Neural progenitor cell (in vitro differentiated cells): ENCODE results near the gene TBX6. TPM values are rescaled to one million over a fixed set of nuclear protein-coding genes. Genes with fewer than 3 reads are reported as not detected.
A peak's percentile ranks its signal among the peaks of the same experiment; 100 is the strongest.

ENCODE experiments used
- DNase-seq: peaks from one replicate; pipeline ENCODE4 v3.0.0-alpha.2; 2016; ENCODE audit warnings: low spot score
- H2AFZ ChIP-seq: fragments of 200-600 bp; sonication (generic); replicated peaks from 2 replicates; pipeline ENCODE4 v1.6.1; 2016; ENCODE audit warnings: antibody characterized with exemption
- H3F3A ChIP-seq: fragments of 200-600 bp; sonication (generic); 2 replicates; pipeline ENCODE4 v1.6.1; 2016; ENCODE audit warnings: antibody characterized with exemption, low read depth
- H3K27ac ChIP-seq: fragments of 200-600 bp; sonication (generic); 2 replicates; pipeline ENCODE4 v1.5.1; 2016; ENCODE audit warnings: mild to moderate bottlenecking
- H3K27me3 ChIP-seq: fragments of 200-600 bp; sonication (generic); 2 replicates; pipeline ENCODE4 v1.6.1; 2016; ENCODE audit warnings: mild to moderate bottlenecking, moderate library complexity
- H3K36me3 ChIP-seq: fragments of 200-600 bp; sonication (generic); 2 replicates; pipeline ENCODE4 v1.5.1; 2016
- H3K4me1 ChIP-seq: fragments of 200-600 bp; sonication (generic); 2 replicates; pipeline ENCODE4 v1.6.1; 2016; ENCODE audit warnings: mixed run types
- H3K4me2 ChIP-seq: fragments of 200-600 bp; sonication (generic); 2 replicates; pipeline ENCODE4 v1.6.1; 2016
- H3K4me3 ChIP-seq: fragments of 200-600 bp; sonication (generic); 2 replicates; pipeline ENCODE4 v1.5.1; 2016
- H3K79me2 ChIP-seq: fragments of 200-600 bp; sonication (generic); 2 replicates; pipeline ENCODE4 v1.6.1; 2016; ENCODE audit warnings: low read depth
- H3K9ac ChIP-seq: fragments of 200-600 bp; sonication (generic); 2 replicates; pipeline ENCODE4 v1.6.1; 2016
- H3K9me3 ChIP-seq: fragments of 200-600 bp; sonication (generic); 2 replicates; pipeline ENCODE4 v1.5.1; 2016; ENCODE audit warnings: low read depth
- H4K20me1 ChIP-seq: fragments of 200-600 bp; sonication (generic); 2 replicates; pipeline ENCODE4 v1.6.1; 2016; ENCODE audit warnings: low read depth
- H3K27ac Mint-ChIP-seq: 3 replicates; pipeline ENCODE4 v1.8.0; 2021; ENCODE audit warnings: mixed read lengths
- H3K27me3 Mint-ChIP-seq: 2 replicates; pipeline ENCODE4 v1.8.0; 2022; ENCODE audit warnings: low read depth, mild to moderate bottlenecking, inconsistent platforms, moderate library complexity, mixed read lengths; ENCODE audit not compliant: insufficient read depth
- H3K36me3 Mint-ChIP-seq: 3 replicates; pipeline ENCODE4 v1.8.0; 2021; ENCODE audit warnings: mixed read lengths
- H3K4me1 Mint-ChIP-seq: 3 replicates; pipeline ENCODE4 v1.8.0; 2021; ENCODE audit warnings: mixed read lengths
- H3K4me3 Mint-ChIP-seq: 3 replicates; pipeline ENCODE4 v1.8.0; 2021; ENCODE audit warnings: mild to moderate bottlenecking, moderate library complexity, mixed read lengths
- H3K9me3 Mint-ChIP-seq: 3 replicates; pipeline ENCODE4 v1.8.0; 2020; ENCODE audit warnings: mixed read lengths
- EZH2 ChIP-seq: fragments of 200-600 bp; sonication (generic); IDR thresholded peaks from 2 replicates; pipeline ENCODE4 v1.6.1; 2017; ENCODE audit warnings: antibody characterized with exemption, mild to moderate bottlenecking, moderate library complexity
- EZH2phosphoT487 ChIP-seq: fragments of 200-600 bp; sonication (generic); IDR thresholded peaks from 2 replicates; pipeline ENCODE4 v1.6.1; 2017; ENCODE audit warnings: antibody characterized with exemption
- total RNA-seq: library from RNA; depleted of rRNA; stranded (reverse); fragments of >200 nt; gene quantifications from 2 replicates; pipeline ENCODE4 v1.2.3, GENCODE V29; 2015; ENCODE audit warnings: low replicate concordance
- TF ChIP-seq, protein P1 (sequence below): fragments of 200-600 bp; sonication (generic); IDR thresholded peaks from 2 replicates; pipeline ENCODE4 v1.5.1; 2017; ENCODE audit warnings: antibody characterized with exemption, mild to moderate bottlenecking

The TBX6 gene
- total RNA-seq, 1 donor from 2014 or later: 0.39 TPM

DNA sequence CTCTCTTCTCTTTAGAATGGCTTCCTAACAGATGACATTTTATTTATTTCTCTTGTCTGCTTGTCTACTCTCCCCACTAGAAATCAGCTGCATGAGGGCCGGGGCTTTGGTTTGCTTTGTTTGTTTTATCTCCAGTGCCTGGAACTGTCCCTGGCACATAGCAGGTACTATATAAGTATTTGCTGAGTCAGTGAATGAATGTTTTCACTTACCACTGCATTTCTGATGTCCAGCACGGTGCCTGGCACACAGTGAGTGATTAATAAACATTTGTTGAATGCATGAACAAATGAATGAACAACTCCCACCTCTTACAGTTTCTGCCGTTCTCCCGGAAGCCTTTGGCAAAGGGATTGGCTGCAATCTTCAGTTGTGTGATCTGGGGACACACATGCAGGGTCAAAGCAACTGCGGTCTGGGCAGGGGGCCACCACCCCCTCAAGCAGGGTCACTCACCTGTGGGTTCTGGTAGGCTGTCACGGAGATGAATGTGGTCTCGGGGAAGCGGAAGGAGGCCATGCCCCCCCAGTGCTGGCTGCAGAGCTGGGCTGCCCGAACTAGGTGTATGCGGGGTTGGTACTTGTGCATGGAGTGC, 3.4 kb downstream of the TBX6 start:
- Mint-ChIP-seq H3K27ac (no peak overlapping the region), H3K4me3 (no peak overlapping the region)

GRCh38 chr16:30087181-30087898, 4.4 kb downstream of the TBX6 start:
- H3K4me3 Mint-ChIP-seq: no peak overlapping the region
- H3K4me2 ChIP-seq: no peak overlapping the region
- H3K9me3 ChIP-seq: no peaks in the 10 kb centered on the region

More for the DNA sequence above, 3.4 kb downstream of the TBX6 start:
- H4K20me1 ChIP-seq: no peaks in the 10 kb centered on the region
- H3K4me2 ChIP-seq: no peak overlapping the region
- H3K4me1 ChIP-seq: peaks cover 6% of the 10 kb centered on the region
- no peaks in the 10 kb centered on the region for H3K79me2 ChIP-seq
- H3K4me1 Mint-ChIP-seq: peaks cover 21% of the 10 kb centered on the region
- no peak overlapping the region for H3K4me3 ChIP-seq
- H3K9me3 ChIP-seq: no peaks in the 10 kb centered on the region
- TF ChIP-seq, protein P1, sequence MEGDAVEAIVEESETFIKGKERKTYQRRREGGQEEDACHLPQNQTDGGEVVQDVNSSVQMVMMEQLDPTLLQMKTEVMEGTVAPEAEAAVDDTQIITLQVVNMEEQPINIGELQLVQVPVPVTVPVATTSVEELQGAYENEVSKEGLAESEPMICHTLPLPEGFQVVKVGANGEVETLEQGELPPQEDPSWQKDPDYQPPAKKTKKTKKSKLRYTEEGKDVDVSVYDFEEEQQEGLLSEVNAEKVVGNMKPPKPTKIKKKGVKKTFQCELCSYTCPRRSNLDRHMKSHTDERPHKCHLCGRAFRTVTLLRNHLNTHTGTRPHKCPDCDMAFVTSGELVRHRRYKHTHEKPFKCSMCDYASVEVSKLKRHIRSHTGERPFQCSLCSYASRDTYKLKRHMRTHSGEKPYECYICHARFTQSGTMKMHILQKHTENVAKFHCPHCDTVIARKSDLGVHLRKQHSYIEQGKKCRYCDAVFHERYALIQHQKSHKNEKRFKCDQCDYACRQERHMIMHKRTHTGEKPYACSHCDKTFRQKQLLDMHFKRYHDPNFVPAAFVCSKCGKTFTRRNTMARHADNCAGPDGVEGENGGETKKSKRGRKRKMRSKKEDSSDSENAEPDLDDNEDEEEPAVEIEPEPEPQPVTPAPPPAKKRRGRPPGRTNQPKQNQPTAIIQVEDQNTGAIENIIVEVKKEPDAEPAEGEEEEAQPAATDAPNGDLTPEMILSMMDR: no peak
- TF ChIP-seq EZH2 (no peak), EZH2phosphoT487 (no peak)
- no peaks in the 10 kb centered on the region for H3K36me3 ChIP-seq
- H3K27ac ChIP-seq: no peak overlapping the region
- no peak overlapping the region for H3K9ac ChIP-seq
- peaks cover 21% of the 10 kb centered on the region for H3F3A ChIP-seq
- H3K27me3 Mint-ChIP-seq: peaks cover 4% of the 10 kb centered on the region
- DNase-seq: no peak
- H3K9me3 Mint-ChIP-seq: no peaks in the 10 kb centered on the region
- H3K36me3 Mint-ChIP-seq: peaks cover 2% of the 10 kb centered on the region
- H2AFZ ChIP-seq: no peak overlapping the region
- H3K27me3 ChIP-seq: no peaks in the 10 kb centered on the region

GRCh38 chr16:30086291-30087140, 5.2 kb downstream of the TBX6 start:
- Mint-ChIP-seq H3K9me3 (no peaks in the 10 kb centered on the region), H3K36me3 (peaks cover 16% of the 10 kb centered on the region), H3K27ac (no peak overlapping the region), H3K27me3 (peaks cover 11% of the 10 kb centered on the region), H3K4me3 (no peak overlapping the region), H3K4me1 (peaks cover 7% of the 10 kb centered on the region)
- no peak overlapping the region for H2AFZ ChIP-seq
- no peaks in the 10 kb centered on the region for H3K9me3 ChIP-seq
- H3K4me3 ChIP-seq: no peak overlapping the region
- no peak overlapping the region for H3K9ac ChIP-seq
- H3K79me2 ChIP-seq: no peaks in the 10 kb centered on the region
- H3K36me3 ChIP-seq: no peaks in the 10 kb centered on the region
- TF ChIP-seq EZH2: no peak
- no peak for TF ChIP-seq EZH2phosphoT487
- TF ChIP-seq, protein P1: no peak
- H3F3A ChIP-seq: peaks cover 7% of the 10 kb centered on the region
- H3K4me2 ChIP-seq: no peak overlapping the region
- H3K27ac ChIP-seq: no peak overlapping the region
- peaks cover 3% of the 10 kb centered on the region for H3K4me1 ChIP-seq
- no peak for DNase-seq
- H4K20me1 ChIP-seq: no peaks in the 10 kb centered on the region
- H3K27me3 ChIP-seq: no peaks in the 10 kb centered on the region

More at GRCh38 chr16:30087181-30087898, 4.4 kb downstream of the TBX6 start:
- peaks cover 11% of the 10 kb centered on the region for H3K36me3 Mint-ChIP-seq
- H3K27me3 ChIP-seq: no peaks in the 10 kb centered on the region
- H3K27ac Mint-ChIP-seq: peak overlapping the region; percentile 25
- H3K4me1 ChIP-seq: peaks cover 6% of the 10 kb centered on the region
- no peaks in the 10 kb centered on the region for H3K9me3 Mint-ChIP-seq
- no peaks in the 10 kb centered on the region for H4K20me1 ChIP-seq
- no peak overlapping the region for H3K9ac ChIP-seq
- H3K27me3 Mint-ChIP-seq: peaks cover 7% of the 10 kb centered on the region
- H3K79me2 ChIP-seq: no peaks in the 10 kb centered on the region
- TF ChIP-seq EZH2phosphoT487: no peak
- TF ChIP-seq, protein P1: no peak
- no peak for TF ChIP-seq EZH2
- H3F3A ChIP-seq: peaks cover 11% of the 10 kb centered on the region
- no peak overlapping the region for H2AFZ ChIP-seq
- DNase-seq: no peak
- H3K27ac ChIP-seq: no peak overlapping the region
- peaks cover 14% of the 10 kb centered on the region for H3K4me1 Mint-ChIP-seq
- H3K4me3 ChIP-seq: no peak overlapping the region
- H3K36me3 ChIP-seq: no peaks in the 10 kb centered on the region
